ENCODE data around the gene HCN2. TPM values are rescaled to one million over a fixed set of nuclear protein-coding genes. Genes with fewer than 3 reads are reported as not detected.

Gene HCN2
- total and polyA plus RNA-seq, 10 of the 15 experiments (the other 5 are each of a cell fraction or from before 2014, with no cell fraction given) = 0.01 to 0.54 (median 0.08) TPM; not detected in 4

GRCh38 chr19:616747-617526, 27.3 kb downstream of the HCN2 start:
- no peak for FAIRE-seq
- TF ChIP-seq EGR1 (IDR thresholded peaks at IDR 0.05; ENCODE audit: borderline replicate concordance in 1 of 2, low read depth in 2 of 2, low read length in 2 of 2) = peak in 1 of 2 experiments; percentile 70; a peak in 1 of 3 replicates
- TF ChIP-seq, protein P1, sequence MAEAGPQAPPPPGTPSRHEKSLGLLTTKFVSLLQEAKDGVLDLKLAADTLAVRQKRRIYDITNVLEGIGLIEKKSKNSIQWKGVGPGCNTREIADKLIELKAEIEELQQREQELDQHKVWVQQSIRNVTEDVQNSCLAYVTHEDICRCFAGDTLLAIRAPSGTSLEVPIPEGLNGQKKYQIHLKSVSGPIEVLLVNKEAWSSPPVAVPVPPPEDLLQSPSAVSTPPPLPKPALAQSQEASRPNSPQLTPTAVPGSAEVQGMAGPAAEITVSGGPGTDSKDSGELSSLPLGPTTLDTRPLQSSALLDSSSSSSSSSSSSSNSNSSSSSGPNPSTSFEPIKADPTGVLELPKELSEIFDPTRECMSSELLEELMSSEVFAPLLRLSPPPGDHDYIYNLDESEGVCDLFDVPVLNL (IDR thresholded peaks at IDR 0.05; ENCODE audit: low read depth, low read length) = no peak
- Histone ChIP-seq H3K27ac (ENCODE audit: control insufficient read depth, insufficient read depth) (no peak overlapping the region), H3K36me3 (ENCODE audit: control insufficient read depth in 2 of 2, insufficient read depth in 2 of 2, low read length in 1 of 2) (peaks cover 0 to 9% of the 10 kb centered on the region in 2 experiments; a peak in 2 of 4 replicates), H2AFZ (ENCODE audit: control insufficient read depth, low read depth, low read length) (no peak overlapping the region), H3K4me2 (ENCODE audit: control insufficient read depth, insufficient read depth) (no peak overlapping the region), H3K27me3 (replicated peaks in 1 of 2; ENCODE audit: control insufficient read depth in 2 of 2, insufficient read depth in 2 of 2, low read length in 1 of 2) (no peaks in the 10 kb centered on the region), H3K4me3 (no peak overlapping the region), H3K9me3 (replicated peaks; ENCODE audit: control insufficient read depth, insufficient read depth, low read length) (no peaks in the 10 kb centered on the region), H4K20me1 (ENCODE audit: control insufficient read depth, insufficient read depth) (no peaks in the 10 kb centered on the region), H3K4me1 (ENCODE audit: control insufficient read depth, insufficient read depth, low read length) (no peaks in the 10 kb centered on the region), H3K79me2 (ENCODE audit: control insufficient read depth, insufficient read depth, low read length) (no peaks in the 10 kb centered on the region), H3K9ac (ENCODE audit: control insufficient read depth, insufficient read depth, low read length) (no peak overlapping the region)
- in situ Hi-C loops (cut with MboI) (no loop called here), intact Hi-C loops (cut with micrococcal nuclease; ENCODE audit: unreplicated experiment) (no loop called here)
- no TSS peak for BruUV-seq (replicated peaks)
- RAD21 ChIA-PET (ENCODE audit: unreplicated experiment) = no interaction called here
- ATAC-seq = peak; percentile 49
- POLR2A ChIA-PET = no interaction called here
- no peak for DNase-seq (ENCODE audit: low read depth, low spot score)
- CTCF ChIA-PET = no interaction called here
- 63% methylated on average over 29 of the region's 58 CpGs for WGBS (ENCODE audit: insufficient coverage, insufficient replicate concordance, low lambda C conversion rate, missing lambda C conversion rate)
- SMC1A ChIA-PET (ENCODE audit: uncharacterized antibody, unreplicated experiment) = no interaction called here

DNA sequence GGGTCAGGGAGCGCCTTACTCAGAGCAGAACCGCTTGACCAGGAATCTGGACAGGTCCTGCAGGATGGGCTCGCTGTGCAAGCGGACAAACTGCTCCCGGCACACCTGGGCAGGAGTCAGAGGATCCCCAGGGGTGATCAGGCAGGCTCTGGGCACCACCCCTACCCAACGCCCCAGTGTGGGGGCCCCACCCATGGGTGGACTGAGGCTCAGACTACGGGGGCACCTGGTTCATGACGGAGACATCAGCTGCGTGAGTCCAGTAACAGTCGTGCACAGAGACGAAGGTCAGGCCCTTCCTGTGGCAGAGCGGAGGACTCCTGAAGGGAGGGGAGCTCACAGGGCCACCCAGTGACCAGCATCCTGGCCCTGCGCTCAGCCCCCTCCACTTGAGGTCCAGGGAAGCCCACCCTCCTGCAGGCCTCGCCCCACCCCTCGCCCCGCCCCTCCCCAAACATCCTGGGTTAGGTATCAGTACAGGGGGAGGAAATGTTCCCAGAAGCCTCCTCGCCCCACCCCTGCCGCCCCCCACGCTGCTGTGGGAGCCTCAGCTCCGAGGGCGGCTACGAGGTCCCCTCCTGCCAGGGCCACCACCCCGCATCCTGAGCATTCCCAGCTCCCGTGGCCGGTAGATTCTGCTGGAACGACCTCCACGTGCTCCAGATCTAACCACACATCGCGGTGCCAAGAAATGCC, 28.0 kb downstream of the HCN2 start:
- H3K4me2 ChIP-seq (ENCODE audit: control insufficient read depth, insufficient read depth) = no peak overlapping the region
- intact Hi-C loops (cut with micrococcal nuclease; ENCODE audit: unreplicated experiment) = no loop called here
- SMC1A ChIA-PET (ENCODE audit: uncharacterized antibody, unreplicated experiment) = no interaction called here

More for the DNA sequence above, 28.0 kb downstream of the HCN2 start:
- ChIA-PET CTCF (no interaction called here), POLR2A (no interaction called here), RAD21 (ENCODE audit: unreplicated experiment) (no interaction called here)
- no peaks in the 10 kb centered on the region for H3K4me1 ChIP-seq (ENCODE audit: control insufficient read depth, insufficient read depth, low read length)
- in situ Hi-C loops (cut with MboI) = no loop called here
- no peak overlapping the region for H3K9ac ChIP-seq (ENCODE audit: control insufficient read depth, insufficient read depth, low read length)
- H4K20me1 ChIP-seq (ENCODE audit: control insufficient read depth, insufficient read depth) = no peaks in the 10 kb centered on the region
- no peak for TF ChIP-seq NBN (IDR thresholded peaks at IDR 0.05)
- TF ChIP-seq ETV6 (conservative IDR thresholded peaks at IDR 0.05 in 1 of 2, IDR thresholded peaks at IDR 0.05 in 1 of 2; ENCODE audit: borderline replicate concordance in 1 of 2, low read depth in 1 of 2) = no peak
- no peak for TF ChIP-seq RELB (IDR thresholded peaks at IDR 0.05; ENCODE audit: low read depth)
- TF ChIP-seq POLR2A (IDR thresholded peaks at IDR 0.05; ENCODE audit: low read depth, low read length) = peak; percentile 16; the same call in 1 of the 2 replicates
- FAIRE-seq = no peak
- no peak; the same call in 2 of the 3 replicates for ATAC-seq
- no peaks in the 10 kb centered on the region for H3K27me3 ChIP-seq (replicated peaks in 1 of 2; ENCODE audit: control insufficient read depth in 2 of 2, insufficient read depth in 2 of 2, low read length in 1 of 2)
- H3K4me3 ChIP-seq = no peak overlapping the region
- no peaks in the 10 kb centered on the region; the same call in 2 of the 3 replicates for H3K9me3 ChIP-seq (replicated peaks; ENCODE audit: control insufficient read depth, insufficient read depth, low read length)
- no peak overlapping the region for H3K27ac ChIP-seq (ENCODE audit: control insufficient read depth, insufficient read depth)
- WGBS (ENCODE audit: insufficient coverage, insufficient replicate concordance, low lambda C conversion rate, missing lambda C conversion rate) = 93% methylated on average over 25 of the region's 29 CpGs
- no peak overlapping the region for H2AFZ ChIP-seq (ENCODE audit: control insufficient read depth, low read depth, low read length)
- H3K79me2 ChIP-seq (ENCODE audit: control insufficient read depth, insufficient read depth, low read length) = no peaks in the 10 kb centered on the region
- DNase-seq (ENCODE audit: low read depth, low spot score) = no peak
- no TSS peak for BruUV-seq (replicated peaks)
- peaks cover 0 to 9% of the 10 kb centered on the region in 2 experiments; a peak in 2 of 4 replicates for H3K36me3 ChIP-seq (ENCODE audit: control insufficient read depth in 2 of 2, insufficient read depth in 2 of 2, low read length in 1 of 2)
